ENCODE results near the gene MCOLN3. TPM values are rescaled to one million over a fixed set of nuclear protein-coding genes. Genes with fewer than 3 reads are reported as not detected.

Gene MCOLN3
- total and polyA plus RNA-seq, 4 donors: 0.08 to 0.42 (median 0.21) TPM; not detected in 1

- TF ChIP-seq YY1 (IDR thresholded peaks at IDR 0.05) (no peak), RAD21 (IDR thresholded peaks at IDR 0.05) (no peak), HNF4G (IDR thresholded peaks at IDR 0.05) (no peak), MAX (IDR thresholded peaks at IDR 0.05) (no peak), SP1 (IDR thresholded peaks at IDR 0.05) (no peak)
Measured at GRCh38 chr1:85070972-85071492, 22.7 kb upstream of the MCOLN3 start (continued).

- Histone ChIP-seq H3K9me3 (ENCODE audit: control insufficient read depth in 4 of 4, low read length in 3 of 4) (no peaks in the 10 kb centered on the region), H3K27me3 (ENCODE audit: control insufficient read depth in 4 of 4, insufficient read depth in 4 of 4, low read length in 3 of 4) (no peaks in the 10 kb centered on the region), H3K36me3 (ENCODE audit: control insufficient read depth in 4 of 4, insufficient read depth in 3 of 4, low read depth in 1 of 4, low read length in 3 of 4) (no peaks in the 10 kb centered on the region), H3K4me3 (ENCODE audit: low read depth in 1 of 3, low read length in 3 of 3) (no peak overlapping the region), H3K27ac (ENCODE audit: low read depth in 1 of 2, low read length in 2 of 2) (no peak overlapping the region), H3K4me1 (ENCODE audit: control insufficient read depth in 4 of 4, insufficient read depth in 4 of 4, low read length in 3 of 4) (no peaks in the 10 kb centered on the region), H3K9ac (ENCODE audit: low read depth in 1 of 2, low read length in 2 of 2) (no peak overlapping the region)
- 94% methylated on average over 2 of the region's 2 CpGs for WGBS
- TF ChIP-seq FOXA1 (IDR thresholded peaks at IDR 0.05) (no peak), RAD21 (IDR thresholded peaks at IDR 0.05) (no peak), RXRA (IDR thresholded peaks at IDR 0.05) (no peak)
- no peak for DNase-seq (ENCODE audit: low spot score)
Measured at GRCh38 chr1:85068846-85069245, 20.5 kb upstream of the MCOLN3 start.

- H3K4me3 ChIP-seq (ENCODE audit: low read depth in 1 of 3, low read length in 3 of 3): no peak overlapping the region
- H3K4me1 ChIP-seq (ENCODE audit: control insufficient read depth in 4 of 4, insufficient read depth in 4 of 4, low read length in 3 of 4): no peaks in the 10 kb centered on the region
- no peaks in the 10 kb centered on the region for H3K9me3 ChIP-seq (ENCODE audit: control insufficient read depth in 4 of 4, low read length in 3 of 4)
- WGBS: 88% methylated on average over 1 of the region's 1 CpG
- H3K27ac ChIP-seq (ENCODE audit: low read depth in 1 of 2, low read length in 2 of 2): no peak overlapping the region
- TF ChIP-seq YY1 (IDR thresholded peaks at IDR 0.05) (no peak), HNF4G (IDR thresholded peaks at IDR 0.05) (no peak), SP1 (IDR thresholded peaks at IDR 0.05) (no peak), REST (IDR thresholded peaks at IDR 0.05) (no peak)
- no peak for DNase-seq (ENCODE audit: low spot score)
- H3K27me3 ChIP-seq (ENCODE audit: control insufficient read depth in 4 of 4, insufficient read depth in 4 of 4, low read length in 3 of 4): peaks cover 0 to 3% (median 0%) of the 10 kb centered on the region in 4 donors
- no peaks in the 10 kb centered on the region for H3K36me3 ChIP-seq (ENCODE audit: control insufficient read depth in 4 of 4, insufficient read depth in 3 of 4, low read depth in 1 of 4, low read length in 3 of 4)
- H3K9ac ChIP-seq (ENCODE audit: low read depth in 1 of 2, low read length in 2 of 2): no peak overlapping the region
Measured at GRCh38 chr1:85065550-85065949, 17.2 kb upstream of the MCOLN3 start.

GRCh38 chr1:85062425-85063026, 14.2 kb upstream of the MCOLN3 start:
- no peaks in the 10 kb centered on the region for H3K36me3 ChIP-seq (ENCODE audit: control insufficient read depth in 4 of 4, insufficient read depth in 3 of 4, low read depth in 1 of 4, low read length in 3 of 4)
- H3K4me3 ChIP-seq (ENCODE audit: low read depth in 1 of 3, low read length in 3 of 3): peak overlapping the region in 1 of 3 donors; percentile 14
- H3K27me3 ChIP-seq (ENCODE audit: control insufficient read depth in 4 of 4, insufficient read depth in 4 of 4, low read length in 3 of 4): peaks cover 0 to 4% (median 0%) of the 10 kb centered on the region in 4 donors
- no peak overlapping the region for H3K27ac ChIP-seq (ENCODE audit: low read depth in 1 of 2, low read length in 2 of 2)
- no peak for DNase-seq (ENCODE audit: low spot score)
- WGBS: 41% methylated on average over 7 of the region's 7 CpGs
- no peaks in the 10 kb centered on the region for H3K4me1 ChIP-seq (ENCODE audit: control insufficient read depth in 4 of 4, insufficient read depth in 4 of 4, low read length in 3 of 4)
- no peak overlapping the region for H3K9ac ChIP-seq (ENCODE audit: low read depth in 1 of 2, low read length in 2 of 2)
- no peaks in the 10 kb centered on the region for H3K9me3 ChIP-seq (ENCODE audit: control insufficient read depth in 4 of 4, low read length in 3 of 4)
- TF ChIP-seq SP1 (IDR thresholded peaks at IDR 0.05): peak; percentile 1
- no peak for TF ChIP-seq FOXA2 (IDR thresholded peaks at IDR 0.05)
